Stomach (tissue), 4 donors: Measurements from ENCODE around the gene ABCF2.

ENCODE experiments used
- POLR2A ChIP-seq, 4 donors: fragments of 450-650 bp; IDR thresholded peaks; one replicate each; pipeline ENCODE4 v1.6.1; 2016; ENCODE audit warnings: antibody characterized with exemption in 4 of 4, control low read depth in 2 of 4, mild to moderate bottlenecking in 1 of 4, moderate library complexity in 1 of 4
- TF ChIP-seq, protein P1 (sequence below), 7 experiments: fragments of 450-650 bp in 4 of 7; fragments of 200-600 bp in 3 of 7; sonication (generic) in 3 of 7; IDR thresholded peaks; one replicate each; pipeline ENCODE4 v1.5.1; 2016 to 2019; ENCODE audit warnings: antibody characterized with exemption in 7 of 7, control low read depth in 2 of 7, mild to moderate bottlenecking in 1 of 7

DNA sequence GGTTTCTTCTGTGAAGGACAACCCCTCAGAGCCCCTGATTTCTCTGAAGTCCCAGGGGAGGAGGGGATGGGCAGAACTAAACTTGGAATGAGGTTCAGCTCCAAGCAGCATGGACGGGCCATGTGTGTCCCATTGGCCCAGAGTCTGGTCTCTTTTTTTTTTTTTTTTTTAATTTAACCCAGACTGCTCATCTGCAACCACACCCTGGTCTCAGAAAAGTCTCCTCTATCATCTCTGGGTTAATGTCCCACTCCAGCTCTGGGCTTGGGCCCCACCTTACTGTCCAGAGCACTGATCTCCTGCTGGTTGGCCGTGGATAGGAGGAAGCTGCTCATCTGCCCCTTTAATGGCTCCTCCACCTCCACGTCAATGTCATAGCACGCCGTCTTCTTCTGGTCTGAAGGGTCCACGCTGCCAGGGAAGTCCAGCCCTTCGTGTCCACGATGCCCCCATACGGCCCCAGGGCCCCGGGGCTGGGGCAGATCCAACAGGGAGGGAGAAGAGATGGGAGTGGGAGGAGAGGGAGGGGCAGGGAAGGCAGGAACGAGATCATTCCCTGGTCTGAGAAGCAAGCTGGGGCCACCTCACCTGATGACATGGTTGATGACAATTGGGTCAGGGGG is 12.9 kb upstream of the ABCF2 start:
- TF ChIP-seq, protein P1, sequence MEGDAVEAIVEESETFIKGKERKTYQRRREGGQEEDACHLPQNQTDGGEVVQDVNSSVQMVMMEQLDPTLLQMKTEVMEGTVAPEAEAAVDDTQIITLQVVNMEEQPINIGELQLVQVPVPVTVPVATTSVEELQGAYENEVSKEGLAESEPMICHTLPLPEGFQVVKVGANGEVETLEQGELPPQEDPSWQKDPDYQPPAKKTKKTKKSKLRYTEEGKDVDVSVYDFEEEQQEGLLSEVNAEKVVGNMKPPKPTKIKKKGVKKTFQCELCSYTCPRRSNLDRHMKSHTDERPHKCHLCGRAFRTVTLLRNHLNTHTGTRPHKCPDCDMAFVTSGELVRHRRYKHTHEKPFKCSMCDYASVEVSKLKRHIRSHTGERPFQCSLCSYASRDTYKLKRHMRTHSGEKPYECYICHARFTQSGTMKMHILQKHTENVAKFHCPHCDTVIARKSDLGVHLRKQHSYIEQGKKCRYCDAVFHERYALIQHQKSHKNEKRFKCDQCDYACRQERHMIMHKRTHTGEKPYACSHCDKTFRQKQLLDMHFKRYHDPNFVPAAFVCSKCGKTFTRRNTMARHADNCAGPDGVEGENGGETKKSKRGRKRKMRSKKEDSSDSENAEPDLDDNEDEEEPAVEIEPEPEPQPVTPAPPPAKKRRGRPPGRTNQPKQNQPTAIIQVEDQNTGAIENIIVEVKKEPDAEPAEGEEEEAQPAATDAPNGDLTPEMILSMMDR (IDR thresholded peaks at IDR 0.05): no peak
- TF ChIP-seq POLR2A (IDR thresholded peaks at IDR 0.05): no peak
